ENCODE data around the gene NIBAN1. TPM values are rescaled to one million over a fixed set of nuclear protein-coding genes. Genes with fewer than 3 reads are reported as not detected.
"Not testable (repeated sequence)": the region's sequence is repeated elsewhere in the genome, so short reads cannot be mapped to it uniquely, and the experiment has no call there.

Gene NIBAN1, protein sequence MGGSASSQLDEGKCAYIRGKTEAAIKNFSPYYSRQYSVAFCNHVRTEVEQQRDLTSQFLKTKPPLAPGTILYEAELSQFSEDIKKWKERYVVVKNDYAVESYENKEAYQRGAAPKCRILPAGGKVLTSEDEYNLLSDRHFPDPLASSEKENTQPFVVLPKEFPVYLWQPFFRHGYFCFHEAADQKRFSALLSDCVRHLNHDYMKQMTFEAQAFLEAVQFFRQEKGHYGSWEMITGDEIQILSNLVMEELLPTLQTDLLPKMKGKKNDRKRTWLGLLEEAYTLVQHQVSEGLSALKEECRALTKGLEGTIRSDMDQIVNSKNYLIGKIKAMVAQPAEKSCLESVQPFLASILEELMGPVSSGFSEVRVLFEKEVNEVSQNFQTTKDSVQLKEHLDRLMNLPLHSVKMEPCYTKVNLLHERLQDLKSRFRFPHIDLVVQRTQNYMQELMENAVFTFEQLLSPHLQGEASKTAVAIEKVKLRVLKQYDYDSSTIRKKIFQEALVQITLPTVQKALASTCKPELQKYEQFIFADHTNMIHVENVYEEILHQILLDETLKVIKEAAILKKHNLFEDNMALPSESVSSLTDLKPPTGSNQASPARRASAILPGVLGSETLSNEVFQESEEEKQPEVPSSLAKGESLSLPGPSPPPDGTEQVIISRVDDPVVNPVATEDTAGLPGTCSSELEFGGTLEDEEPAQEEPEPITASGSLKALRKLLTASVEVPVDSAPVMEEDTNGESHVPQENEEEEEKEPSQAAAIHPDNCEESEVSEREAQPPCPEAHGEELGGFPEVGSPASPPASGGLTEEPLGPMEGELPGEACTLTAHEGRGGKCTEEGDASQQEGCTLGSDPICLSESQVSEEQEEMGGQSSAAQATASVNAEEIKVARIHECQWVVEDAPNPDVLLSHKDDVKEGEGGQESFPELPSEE
- 0.62 and 0.98 TPM in 2 replicates for total RNA-seq (2014; rRNA removed; shearing (Covaris generic))

DNA sequence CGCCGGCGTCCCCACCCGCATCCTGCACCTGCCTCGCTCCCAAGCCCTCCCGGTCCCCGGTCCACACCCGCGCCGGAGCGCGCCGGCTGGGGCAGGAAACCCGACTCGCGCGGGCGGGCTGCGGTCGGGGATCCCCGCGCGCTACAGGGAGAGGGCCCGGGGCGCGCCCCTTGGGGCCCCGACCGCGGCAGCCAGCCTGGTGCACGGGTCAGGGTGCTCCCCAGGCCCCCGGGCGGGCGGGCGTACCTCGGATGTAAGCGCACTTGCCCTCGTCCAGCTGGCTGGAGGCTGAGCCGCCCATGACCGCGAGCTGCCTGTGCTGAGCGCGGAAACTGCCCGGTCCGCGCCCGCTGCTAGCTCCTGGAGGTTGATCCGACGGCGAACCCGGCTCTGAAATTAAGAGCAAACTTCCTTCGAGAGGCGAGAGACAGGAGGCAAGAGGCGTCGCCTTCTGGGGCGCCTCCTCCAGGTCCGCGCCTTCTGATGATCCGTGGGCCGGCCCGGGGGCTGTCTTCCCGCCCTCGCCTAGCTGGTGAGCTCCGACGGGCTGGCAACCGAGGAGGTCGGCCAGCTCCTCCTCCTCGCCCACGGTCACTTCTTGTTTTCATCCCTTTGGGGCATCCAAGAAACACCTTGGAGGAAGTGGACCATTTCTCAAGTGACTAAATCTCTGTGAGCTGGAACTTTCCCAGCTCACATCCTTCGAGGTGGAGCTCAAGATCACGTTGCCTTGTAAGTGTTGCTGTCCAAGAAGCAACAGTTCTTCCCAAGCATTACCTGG is at the start of gene NIBAN1:
TSS of gene NIBAN1 (minus strand) at position 453 of the 781 bp plus-strand sequence. CDS start at position 301, 152 bp downstream.
- DNase-seq (ENCODE audit: low spot score), result no peak
- in situ Hi-C loops (cut with HindIII; ENCODE audit: low sequenced_read_pairs), result no loop called here

DNA sequence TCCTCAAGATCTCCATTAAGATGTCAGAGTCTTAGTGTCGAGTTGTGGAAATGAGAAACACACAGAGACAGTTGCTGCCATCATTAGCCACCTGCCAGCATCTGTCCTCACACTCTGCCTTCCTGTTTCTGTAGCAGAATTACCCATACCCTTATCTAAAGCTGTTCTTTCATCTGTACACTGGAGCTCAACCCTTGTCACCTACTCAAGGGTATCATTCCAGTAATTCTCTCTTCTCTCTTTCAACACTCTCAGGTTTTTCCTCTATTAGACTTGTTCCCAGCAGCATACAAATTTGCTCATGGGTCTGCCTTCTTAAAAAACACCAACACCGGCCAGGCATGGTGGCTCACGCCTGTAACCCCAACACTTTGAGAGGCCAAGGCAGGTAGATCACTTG is 43.7 kb upstream of the NIBAN1 start:
- in situ Hi-C loops (cut with HindIII; ENCODE audit: low sequenced_read_pairs), result no loop called here
- no peak for DNase-seq (ENCODE audit: low spot score)

DNA sequence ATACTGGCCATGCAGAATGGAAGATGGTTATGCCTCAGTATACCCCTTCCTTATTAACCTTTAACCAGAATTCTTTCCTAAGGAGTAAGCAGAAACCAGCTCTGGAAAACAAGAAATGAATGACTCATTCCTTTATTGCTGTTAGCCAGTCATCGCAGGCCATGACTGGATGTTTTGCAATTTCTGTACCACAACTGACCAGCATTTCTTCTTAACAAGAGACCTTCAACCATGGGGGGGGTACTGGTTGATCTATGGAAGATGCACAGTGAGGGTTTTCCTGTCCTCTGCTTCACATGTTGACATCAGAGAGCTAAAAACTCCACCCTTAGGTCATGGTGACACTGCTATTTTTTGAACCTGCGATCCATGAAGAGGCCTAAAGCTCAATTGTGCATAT is 43.0 kb upstream of the NIBAN1 start:
- in situ Hi-C loops (cut with HindIII; ENCODE audit: low sequenced_read_pairs), result no loop called here
- no peak for DNase-seq (ENCODE audit: low spot score)

DNA sequence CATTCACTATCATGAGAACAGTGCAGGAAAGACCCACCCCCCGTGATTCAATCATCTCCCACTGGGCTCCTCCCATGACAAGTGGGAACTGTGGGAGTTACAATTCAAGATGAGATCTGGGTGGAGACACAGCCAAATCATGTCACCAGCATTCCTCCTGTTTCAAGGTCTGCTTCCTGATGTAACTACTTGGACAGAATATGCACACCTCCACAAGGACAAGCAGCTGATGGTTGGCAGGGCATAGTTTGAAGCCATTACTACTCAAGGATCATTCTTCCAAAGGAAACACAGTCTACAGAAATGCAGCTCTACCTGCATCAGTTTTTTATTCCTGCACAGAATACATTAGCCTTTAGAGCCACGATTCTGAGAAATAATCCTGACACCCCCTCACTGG is 42.6 kb upstream of the NIBAN1 start:
- no peak for DNase-seq (ENCODE audit: low spot score)
- in situ Hi-C loops (cut with HindIII; ENCODE audit: low sequenced_read_pairs), result no loop called here

DNA sequence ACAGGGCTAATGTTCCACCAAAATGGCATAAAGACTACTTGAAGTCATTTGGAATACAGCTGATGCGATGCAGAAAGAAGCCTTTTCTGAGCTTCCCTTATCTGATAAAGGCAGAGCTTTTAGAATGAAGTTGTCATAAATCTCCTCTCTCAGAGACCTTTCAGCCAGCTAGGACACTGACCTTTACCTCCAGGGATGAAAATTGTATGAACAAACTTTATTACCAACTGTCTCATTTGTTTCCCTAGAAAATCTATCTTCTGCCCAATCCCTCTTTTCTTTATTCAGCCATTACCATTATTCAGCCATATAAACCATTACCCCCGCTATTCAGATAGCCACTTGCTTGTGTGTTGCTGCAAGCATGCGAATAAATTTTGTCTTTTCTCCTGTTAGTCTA is 41.3 kb upstream of the NIBAN1 start:
- DNase-seq (ENCODE audit: low spot score), result no peak
- in situ Hi-C loops (cut with HindIII; ENCODE audit: low sequenced_read_pairs), result no loop called here

DNA sequence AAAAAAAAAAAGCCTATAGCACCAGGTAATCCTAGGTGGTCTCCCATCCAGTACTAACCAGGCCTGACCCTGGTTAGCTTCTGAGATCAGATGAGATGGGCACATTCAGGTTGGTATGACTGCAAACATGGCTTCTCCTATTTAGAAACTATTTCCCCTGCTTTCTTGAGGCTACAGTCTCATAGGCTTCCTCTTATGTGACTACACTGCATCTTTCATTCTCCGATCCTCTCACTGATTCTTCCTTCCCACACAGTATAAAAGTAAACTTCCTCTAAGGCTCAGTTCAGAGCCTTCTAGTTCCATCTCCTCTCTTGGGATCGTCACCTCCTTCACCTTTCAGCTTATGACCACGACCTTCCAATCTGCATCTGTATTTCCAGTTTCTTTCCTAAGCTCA is 40.6 kb upstream of the NIBAN1 start:
- DNase-seq (ENCODE audit: low spot score), result no peak
- in situ Hi-C loops (cut with HindIII; ENCODE audit: low sequenced_read_pairs), result no loop called here

DNA sequence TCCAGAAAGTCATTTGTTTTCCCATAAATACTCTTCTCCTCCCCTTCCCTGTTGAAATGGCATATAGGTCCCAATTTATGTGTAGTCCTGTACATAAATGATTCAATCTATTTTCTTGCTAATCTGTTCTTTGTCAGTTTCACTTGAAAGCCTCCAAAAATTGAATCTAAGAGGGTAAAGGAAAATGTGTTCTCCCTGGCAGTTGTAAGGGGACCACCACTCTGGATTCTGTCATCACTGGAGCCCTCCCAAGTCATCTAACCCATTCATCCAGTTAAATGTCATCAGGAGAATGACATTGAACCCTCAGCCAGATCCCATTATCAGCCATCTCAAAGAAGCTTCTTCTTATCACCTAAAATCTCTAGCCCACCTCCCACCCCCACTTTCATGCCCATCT is 36.1 kb upstream of the NIBAN1 start:
- in situ Hi-C loops (cut with HindIII; ENCODE audit: low sequenced_read_pairs), result no loop called here
- no peak for DNase-seq (ENCODE audit: low spot score)

DNA sequence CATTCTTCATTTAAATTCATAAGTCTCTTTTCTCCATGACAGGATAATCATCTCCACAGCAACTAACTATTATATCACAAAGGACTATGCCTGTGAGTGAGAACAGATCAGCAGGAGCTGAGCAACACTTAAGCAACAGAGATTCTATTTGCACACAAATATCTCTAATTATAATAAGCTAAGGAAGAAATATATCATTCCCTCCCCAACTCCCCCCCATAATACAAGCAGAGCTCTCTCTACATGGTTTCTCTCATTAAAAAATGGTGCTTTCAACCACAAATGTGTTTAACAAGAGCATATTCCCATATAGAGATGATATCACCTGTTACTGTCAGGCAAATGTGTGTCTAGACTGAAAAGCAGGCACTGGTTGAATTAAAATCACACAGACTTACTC is 34.5 kb upstream of the NIBAN1 start:
- in situ Hi-C loops (cut with HindIII; ENCODE audit: low sequenced_read_pairs), result no loop called here
- DNase-seq (ENCODE audit: low spot score), result no peak

DNA sequence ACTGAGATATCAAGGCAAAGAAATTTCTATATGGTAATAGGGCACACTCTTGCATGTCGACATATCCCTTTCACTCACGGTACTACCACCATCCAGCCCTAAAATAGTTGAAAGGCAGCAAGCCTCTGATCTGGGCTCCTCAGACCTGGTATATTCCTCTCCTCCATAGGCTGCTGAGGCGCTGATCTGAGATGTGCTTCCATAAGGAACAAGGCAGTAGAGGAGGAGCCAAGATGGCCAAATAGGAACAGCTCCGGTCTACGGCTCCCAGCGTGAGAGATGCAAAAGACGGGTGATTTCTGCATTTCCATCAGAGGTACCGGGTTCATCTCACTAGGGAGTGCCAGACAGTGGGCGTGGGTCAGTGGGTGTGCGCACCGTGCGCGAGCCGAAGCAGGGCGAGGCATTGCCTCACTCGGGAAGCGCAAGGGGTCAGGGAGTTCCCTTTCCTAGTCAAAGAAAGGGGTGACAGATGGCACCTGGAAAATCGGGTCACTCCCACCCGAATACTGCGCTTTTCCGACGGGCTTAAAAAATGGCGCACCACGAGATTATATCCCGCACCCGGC is 27.1 kb upstream of the NIBAN1 start:
- in situ Hi-C loops (cut with HindIII; ENCODE audit: low sequenced_read_pairs), result not testable (repeated sequence)

DNA sequence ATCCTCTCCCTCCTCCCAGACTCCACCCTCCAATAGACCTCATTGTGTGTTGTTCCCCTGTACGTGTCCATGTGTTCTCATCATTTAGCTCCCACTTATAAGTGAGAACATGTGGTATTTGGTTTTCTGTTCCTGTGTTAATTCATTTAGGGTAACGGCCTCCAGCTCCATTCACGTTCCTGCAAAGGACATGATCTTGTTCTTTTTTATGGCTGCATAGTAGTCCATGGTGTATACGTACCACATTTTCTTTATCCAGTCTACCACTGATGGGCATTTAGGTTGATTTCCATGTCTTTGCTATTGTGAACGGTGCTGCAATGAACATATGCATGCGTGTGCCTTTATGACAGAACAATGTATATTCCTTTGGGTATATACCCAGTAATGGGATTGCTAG is 25.7 kb upstream of the NIBAN1 start:
- not testable (repeated sequence) for DNase-seq (ENCODE audit: low spot score)
- in situ Hi-C loops (cut with HindIII; ENCODE audit: low sequenced_read_pairs), result loop anchor here (25.0 kb wide), 1 partner anchor 188 kb away; no protein-coding TSS in a partner anchor

More for the DNA sequence above, 27.1 kb upstream of the NIBAN1 start:
- not testable (repeated sequence) for DNase-seq (ENCODE audit: low spot score)

DNA sequence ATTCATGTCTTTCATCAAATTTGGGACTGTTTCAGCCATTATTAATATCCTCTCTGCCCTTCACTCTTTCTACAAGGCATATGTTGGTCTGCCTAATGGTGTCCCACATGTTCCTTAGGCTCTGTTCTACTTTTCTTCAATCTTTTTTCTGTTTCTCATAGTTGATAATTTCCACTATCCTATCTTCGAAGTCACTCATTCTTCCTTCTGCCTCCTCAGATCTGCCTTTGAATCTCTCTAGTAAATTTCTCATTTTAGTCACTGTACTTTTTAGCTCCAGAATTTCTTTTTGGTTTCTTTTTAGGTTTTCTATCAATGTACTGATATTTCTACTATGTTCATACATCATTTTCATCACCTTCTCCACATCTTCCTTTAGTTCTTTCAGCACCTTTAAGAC is 20.0 kb upstream of the NIBAN1 start:
- no peak for DNase-seq (ENCODE audit: low spot score)
- in situ Hi-C loops (cut with HindIII; ENCODE audit: low sequenced_read_pairs), result loop anchor here (25.0 kb wide), 1 partner anchor 182 kb away; no protein-coding TSS in a partner anchor

DNA sequence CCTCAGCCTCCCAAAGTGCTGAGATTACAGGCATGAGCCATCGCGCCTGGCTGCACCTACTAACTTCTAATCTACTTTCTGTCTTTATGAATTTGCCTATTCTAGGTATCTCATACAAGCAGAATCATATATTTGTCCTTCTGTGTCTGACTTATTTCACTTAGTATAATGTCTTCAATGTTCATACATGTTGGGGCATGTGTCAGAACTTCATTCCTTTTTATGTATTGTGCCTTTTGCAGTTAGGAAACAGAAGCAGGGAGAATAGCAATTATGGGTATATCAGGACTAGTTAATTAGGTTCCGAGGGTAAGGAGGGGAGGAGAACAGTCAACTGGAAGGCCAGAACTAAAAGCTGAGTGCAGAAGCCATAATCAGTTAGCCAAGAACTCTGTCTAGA is 18.0 kb upstream of the NIBAN1 start:
- in situ Hi-C loops (cut with HindIII; ENCODE audit: low sequenced_read_pairs), result loop anchor here (25.0 kb wide), 1 partner anchor 180 kb away; no protein-coding TSS in a partner anchor
- DNase-seq (ENCODE audit: low spot score), result no peak

DNA sequence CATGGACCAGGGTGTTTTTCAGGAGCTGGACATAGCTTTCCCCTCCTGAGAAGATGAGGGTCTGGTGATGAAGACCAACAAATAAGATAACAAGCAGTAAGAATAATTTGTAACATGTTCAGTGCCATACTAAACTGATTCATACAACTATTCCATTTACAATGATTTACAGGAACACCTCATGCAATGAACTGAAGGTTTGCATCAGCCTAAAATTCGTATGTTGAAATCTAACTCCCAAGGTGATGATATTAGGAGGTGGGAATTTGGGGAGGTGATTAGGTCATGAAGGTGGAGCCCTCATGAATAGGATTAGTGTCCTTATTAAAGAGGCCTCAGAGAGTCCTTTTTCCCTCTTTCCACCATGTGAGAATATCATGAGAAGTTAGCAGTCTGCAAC is 15.9 kb upstream of the NIBAN1 start:
- DNase-seq (ENCODE audit: low spot score), result no peak
- in situ Hi-C loops (cut with HindIII; ENCODE audit: low sequenced_read_pairs), result loop anchor here (25.0 kb wide), 1 partner anchor 178 kb away; no protein-coding TSS in a partner anchor

DNA sequence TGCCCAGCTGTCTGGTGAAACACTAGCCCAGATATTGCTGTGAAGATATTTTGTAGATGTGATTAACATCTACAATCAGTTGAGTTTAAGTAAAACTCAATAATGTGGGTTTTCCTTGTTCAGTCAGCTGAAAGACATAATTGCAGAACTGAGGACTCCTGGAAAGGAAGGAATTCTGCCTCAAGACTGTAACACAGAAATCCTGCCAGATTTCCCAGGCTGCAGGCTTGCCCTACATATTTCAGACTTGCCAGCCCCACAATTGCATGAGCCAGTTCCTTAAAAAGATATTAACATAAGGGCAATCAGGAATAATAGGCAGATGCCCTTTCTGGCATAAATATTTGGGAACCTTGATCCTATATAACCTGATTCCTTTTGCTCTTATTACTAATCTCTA is 14.2 kb upstream of the NIBAN1 start:
- in situ Hi-C loops (cut with HindIII; ENCODE audit: low sequenced_read_pairs), result loop anchor here (10.0 to 25.0 kb wide), 2 partner anchors 176 kb away; no protein-coding TSS in a partner anchor

DNA sequence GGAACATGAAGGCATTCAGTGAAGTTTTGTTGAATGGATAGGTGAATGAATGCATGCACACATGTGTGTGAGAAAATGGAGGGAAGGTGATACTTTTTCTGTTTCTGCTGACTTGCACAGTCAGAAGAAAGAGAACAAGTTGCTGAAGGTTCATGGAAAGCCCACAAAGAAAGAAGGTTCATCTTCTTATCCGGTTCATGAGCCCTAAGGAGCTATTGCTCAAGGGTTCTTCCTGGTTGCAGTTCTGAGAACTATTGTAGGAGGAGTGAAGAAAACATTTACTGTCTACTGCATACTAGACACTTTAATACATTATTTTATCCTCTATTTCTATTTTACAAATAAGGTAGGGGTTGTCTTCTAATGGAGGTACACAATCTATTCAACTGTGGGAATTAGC is 13.4 kb upstream of the NIBAN1 start:
- in situ Hi-C loops (cut with HindIII; ENCODE audit: low sequenced_read_pairs), result loop anchor here (10.0 to 25.0 kb wide), 2 partner anchors 175 to 177 kb away; no protein-coding TSS in a partner anchor

More for the DNA sequence above, 14.2 kb upstream of the NIBAN1 start:
- no peak for DNase-seq (ENCODE audit: low spot score)

DNA sequence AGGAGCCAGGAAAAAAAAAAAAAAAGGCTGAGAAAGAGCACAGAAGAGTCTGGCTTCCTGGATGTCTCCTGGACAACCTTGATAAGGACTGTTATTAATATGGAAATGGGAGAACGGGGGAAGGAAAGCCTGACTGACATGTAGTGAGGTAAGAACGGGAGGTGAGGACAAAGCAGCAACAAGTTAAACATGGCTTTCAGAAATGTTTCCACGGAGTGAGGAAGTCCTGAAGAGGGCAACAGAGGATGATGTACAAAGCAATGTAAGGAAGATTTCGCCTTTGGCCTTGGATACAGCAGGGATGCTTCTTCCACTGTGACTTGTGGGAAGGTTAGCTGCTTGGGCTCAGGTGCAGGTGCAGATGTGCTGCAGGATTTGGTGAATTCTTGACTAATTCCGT is 11.9 kb upstream of the NIBAN1 start:
- in situ Hi-C loops (cut with HindIII; ENCODE audit: low sequenced_read_pairs), result loop anchor here (10.0 to 25.0 kb wide), 2 partner anchors 174 to 179 kb away; no protein-coding TSS in a partner anchor
- peak; percentile 11 for DNase-seq (ENCODE audit: low spot score)

More for the DNA sequence above, 13.4 kb upstream of the NIBAN1 start:
- no peak for DNase-seq (ENCODE audit: low spot score)

DNA sequence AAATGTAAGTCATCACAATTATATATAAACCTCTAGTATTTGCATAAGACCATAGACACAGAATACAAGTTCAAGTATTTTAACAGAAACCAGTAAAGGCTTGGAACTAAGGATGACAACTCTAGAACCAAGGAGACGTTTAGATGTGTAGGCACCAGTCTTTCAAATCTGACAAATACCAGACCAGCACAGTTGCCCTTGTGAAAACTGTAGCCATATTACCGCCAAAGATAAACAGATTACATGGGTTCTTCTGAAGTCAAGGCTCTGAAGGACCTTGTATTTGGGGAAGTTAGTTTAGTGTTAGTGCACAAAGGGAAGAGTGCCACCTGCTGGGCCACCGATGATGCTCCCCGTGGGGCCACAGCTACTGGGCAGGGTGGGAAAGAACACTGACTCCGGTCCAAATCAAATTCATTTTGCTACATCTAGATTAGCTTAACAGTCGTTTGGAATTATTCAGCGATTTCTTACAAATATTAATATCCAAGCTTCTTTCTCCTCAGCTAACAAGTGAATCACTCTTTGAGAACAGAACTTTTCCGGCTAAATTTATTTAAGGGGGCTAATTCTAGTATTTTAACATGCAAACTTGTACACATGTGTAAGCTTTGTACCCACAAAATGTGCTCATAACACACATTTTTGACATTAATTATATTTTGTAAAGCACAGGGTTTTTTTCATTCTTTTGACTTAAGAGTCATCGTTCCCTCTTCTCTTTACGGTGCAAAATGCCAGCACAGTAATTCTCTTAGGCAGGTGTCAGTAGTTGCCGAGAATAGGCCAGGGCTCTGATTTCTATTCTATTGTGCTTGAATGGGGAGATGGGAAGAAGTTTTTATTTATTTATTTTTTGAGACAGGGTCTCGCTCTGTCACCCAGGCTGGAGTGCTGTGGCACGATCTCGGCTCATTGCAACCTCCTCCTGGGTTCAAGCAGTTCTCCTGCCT is 8.0 kb upstream of the NIBAN1 start:
- peak; percentile 42 for DNase-seq (ENCODE audit: low spot score)
- in situ Hi-C loops (cut with HindIII; ENCODE audit: low sequenced_read_pairs), result loop anchor here (10.0 to 25.0 kb wide), 2 partner anchors 170 to 183 kb away; no protein-coding TSS in a partner anchor

Data from G401 (cell line).